M059J (cell line): ENCODE results near the gene IPO7. TPM values are rescaled to one million over a fixed set of nuclear protein-coding genes. Genes with fewer than 3 reads are reported as not detected.

Source experiments
- DNase-seq: peaks from one replicate; pipeline ENCODE4 v3.0.0-alpha.2; 2012; ENCODE audit warnings: low read depth
- total RNA-seq: library from RNA; depleted of rRNA; stranded (reverse); fragments of >200 nt; shearing (Covaris generic); gene quantifications from 2 replicates; pipeline ENCODE4 v1.2.3, GENCODE V29; 2014; rRNA removed

The IPO7 gene
- total RNA-seq, 1 experiment from 2014 or later = 108 TPM

- no peak for DNase-seq
These were observed 105.9 kb downstream of the IPO7 start for GRCh38 chr11:9490376-9490775.

GRCh38 chr11:9493492-9493891 lies 109.0 kb downstream of the IPO7 start:
- DNase-seq = no peak

DNA sequence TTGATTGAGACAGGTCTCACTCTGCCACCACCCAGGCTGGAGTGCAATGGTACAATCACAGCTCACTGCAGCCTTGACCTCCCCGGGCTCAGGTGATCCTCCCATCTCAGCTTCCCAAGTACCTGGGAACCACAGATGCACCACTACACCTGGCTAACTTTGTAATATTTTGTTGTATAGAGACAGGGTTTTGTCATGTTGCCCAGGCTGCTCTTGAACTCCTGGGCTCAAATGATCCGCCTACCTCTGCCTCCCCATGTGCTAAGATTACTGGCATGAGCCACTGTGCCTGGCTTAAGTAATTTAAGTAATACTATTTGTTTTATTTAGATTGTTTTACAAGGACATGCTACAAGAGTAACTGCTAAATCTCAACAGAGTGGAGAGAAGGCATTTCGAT lies 109.9 kb downstream of the IPO7 start:
- no peak for DNase-seq

DNA sequence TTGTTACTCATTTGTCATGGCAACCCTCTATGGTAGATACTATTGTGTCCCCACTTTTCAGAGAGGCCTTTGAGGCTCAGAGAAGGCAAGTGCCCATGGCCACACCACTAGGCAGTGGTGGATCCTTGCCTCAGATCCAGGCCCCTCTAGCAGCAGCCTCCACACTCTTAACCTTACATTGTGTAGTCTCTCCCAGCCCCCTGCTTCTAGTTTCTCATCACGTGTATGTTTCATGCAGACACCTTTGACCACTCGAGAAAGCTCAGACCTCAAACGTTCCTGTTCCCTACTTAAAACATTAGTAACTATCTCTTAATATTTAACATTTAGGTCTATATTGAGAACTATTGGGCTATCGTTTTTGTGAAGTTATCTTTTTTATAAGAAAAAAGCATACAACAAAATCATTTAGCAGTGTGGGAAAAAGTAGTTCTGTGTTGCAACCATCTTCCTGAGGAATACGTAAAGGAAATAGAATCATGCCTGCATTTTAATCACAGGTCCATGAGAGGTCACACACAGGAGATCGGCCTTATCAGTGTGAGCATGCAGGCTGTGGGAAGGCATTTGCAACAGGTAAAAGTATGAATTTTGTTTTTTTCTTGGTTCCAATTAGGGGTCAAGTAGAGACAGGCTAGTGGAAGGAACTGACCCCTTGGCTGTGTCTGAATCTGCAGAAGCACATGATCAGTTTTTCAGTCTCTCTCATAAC lies 111.5 kb downstream of the IPO7 start:
- DNase-seq = no peak

Other genes starting within 250 kb of the IPO7 start
- 62.5 and 71.1 TPM in 2 replicates for gene DENND5A, start 119.3 kb upstream of the IPO7 start, total RNA-seq
- gene TMEM41B, start 70.1 kb upstream of the IPO7 start, total RNA-seq = 84.6 and 108 TPM in 2 replicates
- gene ZNF143, start 76.4 kb downstream of the IPO7 start, total RNA-seq = 18.3 and 21.7 TPM in 2 replicates
- gene WEE1, start 189.0 kb downstream of the IPO7 start, total RNA-seq = 72.7 and 74.8 TPM in 2 replicates